GM12873 (cell line): Measurements from ENCODE around the gene MAGOHB.

ENCODE experiments used
- TF ChIP-seq, protein P1 (sequence below): IDR thresholded peaks from 2 replicates; pipeline ENCODE4 v1.5.1; 2012; ENCODE audit warnings: low read depth, mild to moderate bottlenecking, moderate library complexity, low read length, control low read depth; ENCODE audit not compliant: insufficient read depth; ENCODE audit errors: missing control alignments

Gene MAGOHB

DNA sequence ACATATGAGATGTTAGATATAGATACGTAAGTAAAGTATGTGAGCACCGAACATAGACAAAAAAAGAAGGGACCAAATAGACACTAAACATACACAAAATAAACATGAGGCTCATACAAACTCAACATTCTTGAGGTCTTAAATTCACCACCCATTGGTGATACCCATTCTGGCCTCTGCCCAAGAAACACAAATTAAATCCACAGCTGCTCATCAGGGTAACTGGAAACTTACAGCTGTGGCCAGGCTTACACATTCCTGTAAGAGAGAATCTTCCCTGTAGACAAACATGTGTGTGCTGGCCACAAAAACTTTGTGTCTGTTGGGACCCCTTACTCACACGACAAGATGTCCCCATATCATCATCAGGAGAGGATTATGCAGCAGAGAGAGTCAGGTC lies 22.4 kb downstream of the MAGOHB start:
- TF ChIP-seq, protein P1, sequence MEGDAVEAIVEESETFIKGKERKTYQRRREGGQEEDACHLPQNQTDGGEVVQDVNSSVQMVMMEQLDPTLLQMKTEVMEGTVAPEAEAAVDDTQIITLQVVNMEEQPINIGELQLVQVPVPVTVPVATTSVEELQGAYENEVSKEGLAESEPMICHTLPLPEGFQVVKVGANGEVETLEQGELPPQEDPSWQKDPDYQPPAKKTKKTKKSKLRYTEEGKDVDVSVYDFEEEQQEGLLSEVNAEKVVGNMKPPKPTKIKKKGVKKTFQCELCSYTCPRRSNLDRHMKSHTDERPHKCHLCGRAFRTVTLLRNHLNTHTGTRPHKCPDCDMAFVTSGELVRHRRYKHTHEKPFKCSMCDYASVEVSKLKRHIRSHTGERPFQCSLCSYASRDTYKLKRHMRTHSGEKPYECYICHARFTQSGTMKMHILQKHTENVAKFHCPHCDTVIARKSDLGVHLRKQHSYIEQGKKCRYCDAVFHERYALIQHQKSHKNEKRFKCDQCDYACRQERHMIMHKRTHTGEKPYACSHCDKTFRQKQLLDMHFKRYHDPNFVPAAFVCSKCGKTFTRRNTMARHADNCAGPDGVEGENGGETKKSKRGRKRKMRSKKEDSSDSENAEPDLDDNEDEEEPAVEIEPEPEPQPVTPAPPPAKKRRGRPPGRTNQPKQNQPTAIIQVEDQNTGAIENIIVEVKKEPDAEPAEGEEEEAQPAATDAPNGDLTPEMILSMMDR, result no peak

DNA sequence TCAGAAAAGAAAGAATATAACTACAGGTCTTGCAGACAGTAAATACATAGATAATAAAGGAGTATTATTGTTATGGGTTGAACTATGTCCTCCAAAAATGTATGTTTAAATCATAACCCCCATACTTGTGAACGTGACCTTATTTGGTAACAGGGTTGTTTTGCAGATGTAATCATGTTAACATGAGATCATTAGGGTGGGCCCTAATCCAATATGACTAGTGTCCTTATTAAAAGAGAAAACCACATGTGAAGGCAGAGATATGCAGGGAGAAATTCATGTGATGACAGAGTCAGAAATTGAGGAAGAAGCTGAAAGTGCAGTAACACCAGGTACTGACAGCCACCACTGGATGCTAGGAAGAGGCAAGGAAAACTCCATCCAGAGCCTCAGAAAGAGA lies 29.0 kb downstream of the MAGOHB start:
- TF ChIP-seq, protein P1, result no peak

DNA sequence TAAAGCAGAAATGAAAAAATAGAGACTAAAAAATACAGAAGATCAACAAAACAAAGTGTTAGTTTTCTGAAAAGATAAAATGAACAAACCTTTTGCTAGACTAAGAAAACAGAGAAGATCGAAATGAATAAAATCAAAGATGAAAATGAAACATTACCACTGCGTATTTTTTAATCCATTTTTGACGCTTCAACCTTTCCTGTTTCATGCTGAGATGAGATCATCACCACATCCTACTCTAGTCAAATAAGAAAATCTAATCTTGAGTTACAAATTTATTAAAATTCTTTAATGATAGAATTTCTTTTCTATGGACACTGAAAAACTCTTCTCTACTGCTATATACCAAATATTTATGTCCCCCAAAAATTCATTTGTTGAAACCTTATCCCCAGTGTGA lies 30.7 kb downstream of the MAGOHB start:
- TF ChIP-seq, protein P1, result no peak

DNA sequence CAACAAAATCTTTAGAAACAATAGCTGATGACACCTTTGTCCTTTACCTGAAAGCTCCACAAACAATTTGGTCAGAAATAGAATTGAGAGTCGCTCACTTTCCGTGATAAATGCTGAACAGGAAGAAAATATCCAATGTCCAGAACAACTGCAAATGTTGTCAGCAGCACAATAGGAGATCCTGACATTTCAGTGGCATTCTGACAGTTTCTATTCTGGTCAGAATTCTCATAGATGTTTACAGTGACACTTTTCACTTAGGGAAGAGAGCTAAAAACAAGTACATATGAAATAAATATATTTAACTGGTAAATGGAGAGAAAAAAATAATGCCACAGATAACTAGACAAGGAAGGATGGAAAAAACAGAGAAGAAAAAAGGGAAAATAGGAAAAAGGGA lies 39.1 kb downstream of the MAGOHB start:
- TF ChIP-seq, protein P1, result no peak

DNA sequence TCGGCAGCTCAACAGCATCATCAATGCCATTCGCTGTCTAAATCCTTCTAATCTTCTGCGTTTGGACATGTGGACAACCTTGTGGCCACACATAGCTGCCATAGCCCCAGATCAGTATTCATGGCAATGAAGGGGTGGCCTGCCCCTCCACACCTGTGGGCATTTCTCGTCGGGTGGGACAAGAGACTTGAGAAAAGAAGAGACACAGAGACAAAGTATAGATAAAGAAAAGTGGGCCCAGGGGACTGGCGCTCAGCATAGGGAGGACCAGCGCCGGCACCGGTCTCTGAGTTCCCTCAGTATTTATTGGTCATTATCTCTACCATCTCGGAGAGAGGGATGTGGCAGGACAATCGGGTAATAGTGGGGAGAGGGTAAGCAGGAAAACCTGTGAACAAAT lies 42.3 kb downstream of the MAGOHB start:
- TF ChIP-seq, protein P1, result no peak

DNA sequence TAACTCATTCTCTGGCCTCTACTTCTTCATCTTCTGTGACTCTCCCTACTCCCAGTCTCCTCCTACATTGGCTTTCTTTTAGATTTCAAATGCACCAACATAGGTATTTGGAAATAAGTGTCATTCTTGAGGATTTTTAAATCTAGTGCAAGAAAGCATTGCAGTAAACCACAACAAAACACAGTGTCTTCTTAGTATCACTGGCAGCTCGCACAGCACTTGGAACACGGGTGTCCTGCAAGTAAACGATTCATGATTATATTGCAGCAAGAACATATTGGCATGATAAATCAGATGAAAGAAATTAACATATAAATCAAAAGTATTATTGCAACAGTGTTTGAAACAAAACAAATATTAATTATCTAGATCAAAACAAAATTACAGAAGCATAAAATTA lies 45.6 kb downstream of the MAGOHB start:
- TF ChIP-seq, protein P1, result no peak

DNA sequence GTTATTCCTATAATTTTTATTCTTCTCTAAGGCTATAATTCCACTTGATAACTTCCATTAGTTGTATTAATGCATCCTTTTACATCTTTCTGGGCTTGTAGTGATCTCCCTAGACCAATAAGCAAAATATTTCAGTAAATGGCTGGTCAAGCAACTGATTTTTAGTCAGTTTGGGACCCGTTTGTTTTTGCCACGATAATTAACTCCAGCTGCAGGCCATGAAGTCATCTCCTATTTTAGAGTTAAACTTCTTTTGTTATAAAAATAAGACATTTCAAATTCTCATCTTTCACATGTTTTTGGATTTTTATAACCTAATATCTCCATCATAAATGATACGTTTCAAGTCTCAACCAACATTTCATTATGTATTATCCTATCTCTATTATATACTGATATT lies 49.4 kb downstream of the MAGOHB start:
- TF ChIP-seq, protein P1, result no peak
